Tibial nerve (tissue), 4 donors: ENCODE measurements around the gene PEX3. TPM values are rescaled to one million over a fixed set of nuclear protein-coding genes. Genes with fewer than 3 reads are reported as not detected.

Experiments
- DNase-seq, 2 donors: peaks; one replicate each; pipeline ENCODE4 v3.0.0-alpha.2; 2019; ENCODE audit warnings: low spot score in 2 of 2
- H3K27ac ChIP-seq, 4 donors: fragments of 200-600 bp; sonication (generic) in 3 of 4; one replicate each; pipeline ENCODE4 v1.5.1; 2017 to 2019; ENCODE audit warnings: mild to moderate bottlenecking in 1 of 4
- H3K27me3 ChIP-seq, 2 donors: fragments of 200-600 bp; sonication (generic) in 1 of 2; one replicate each; pipeline versions ENCODE4 v1.5.1 to v1.6.0; 2017 to 2019
- H3K36me3 ChIP-seq, 3 donors: fragments of 200-600 bp; sonication (generic); one replicate each; pipeline ENCODE4 v1.5.1; 2018 to 2019
- H3K4me1 ChIP-seq, 4 donors: fragments of 200-600 bp; sonication (generic) in 3 of 4; one replicate each; pipeline ENCODE4 v1.5.1; 2017 to 2019
- H3K4me3 ChIP-seq, 4 donors: fragments of 200-600 bp; sonication (generic) in 3 of 4; one replicate each; pipeline ENCODE4 v1.5.1; 2017 to 2019; ENCODE audit warnings: mild to moderate bottlenecking in 1 of 4, moderate library complexity in 1 of 4
- H3K9me3 ChIP-seq, 4 donors: fragments of 200-600 bp; sonication (generic) in 3 of 4; one replicate each; pipeline ENCODE4 v1.5.1; 2017 to 2019
- CTCF ChIP-seq, 5 experiments: fragments of 200-600 bp in 3 of 5; fragments of 450-650 bp in 2 of 5; sonication (generic) in 3 of 5; IDR thresholded peaks; one replicate each; pipeline ENCODE4 v1.5.1; 2016 to 2019; ENCODE audit warnings: antibody characterized with exemption in 5 of 5, mild to moderate bottlenecking in 3 of 5, moderate library complexity in 2 of 5
- EP300 ChIP-seq, 2 donors: sonication (generic); formaldehyde crosslinking; IDR thresholded peaks; one replicate each; pipeline ENCODE4 v1.6.1; 2017; ENCODE audit warnings: antibody characterized with exemption in 2 of 2, mild to moderate bottlenecking in 1 of 2
- POLR2A ChIP-seq, 2 donors: fragments of 450-650 bp; IDR thresholded peaks; one replicate each; pipeline ENCODE4 v1.6.1; 2017; ENCODE audit warnings: antibody characterized with exemption in 2 of 2, mild to moderate bottlenecking in 2 of 2, moderate library complexity in 2 of 2
- WGBS, 2 donors: methylation state at CpG; one replicate each; pipeline ENCODE4 v1.1.5; 2018; 5-methylcytosine and 5-hydroxymethylcytosine counted together
- total RNA-seq, 4 donors: library from RNA; depleted of rRNA; stranded (reverse); fragments of >200 nt; gene quantifications; one replicate each; pipeline ENCODE4 v1.1.0, GENCODE V29; 2016

The PEX3 gene
- total RNA-seq, 4 donors from 2014 or later: 9.0 to 20.6 (median 13.7) TPM

GRCh38 chr6:143490775-143491174, 40.2 kb downstream of the PEX3 start:
- TF ChIP-seq POLR2A (IDR thresholded peaks at IDR 0.05): no peak
- TF ChIP-seq CTCF (IDR thresholded peaks at IDR 0.05): no peak
- TF ChIP-seq EP300 (IDR thresholded peaks at IDR 0.05): no peak
- no peaks in the 10 kb centered on the region for H3K4me1 ChIP-seq
- DNase-seq: no peak
- no peak overlapping the region for H3K4me3 ChIP-seq
- H3K36me3 ChIP-seq: peaks cover 0 to 29% (median 0%) of the 10 kb centered on the region in 3 donors
- WGBS, 2 donors: 86 to 91% methylated on average over 8 of the region's 8 CpGs
- H3K9me3 ChIP-seq: no peaks in the 10 kb centered on the region
- H3K27ac ChIP-seq: no peak overlapping the region
- H3K27me3 ChIP-seq: no peaks in the 10 kb centered on the region

- no peak overlapping the region for H3K27ac ChIP-seq
- TF ChIP-seq CTCF (IDR thresholded peaks at IDR 0.05): no peak
- TF ChIP-seq EP300 (IDR thresholded peaks at IDR 0.05): no peak
- TF ChIP-seq POLR2A (IDR thresholded peaks at IDR 0.05): no peak
- no peak for DNase-seq
- H3K9me3 ChIP-seq: no peaks in the 10 kb centered on the region
- H3K4me1 ChIP-seq: no peaks in the 10 kb centered on the region
- 95 to 100% methylated on average over 1 of the region's 1 CpG for WGBS, 2 donors
- no peaks in the 10 kb centered on the region for H3K27me3 ChIP-seq
- no peak overlapping the region for H3K4me3 ChIP-seq
- H3K36me3 ChIP-seq: peaks cover 0 to 87% (median 0%) of the 10 kb centered on the region in 3 donors
Measured at GRCh38 chr6:143496974-143497373, 46.4 kb downstream of the PEX3 start.

GRCh38 chr6:143498428-143498827, 47.8 kb downstream of the PEX3 start:
- H3K4me1 ChIP-seq: no peaks in the 10 kb centered on the region
- WGBS, 2 donors: 74 to 85% methylated on average over 4 of the region's 4 CpGs
- H3K4me3 ChIP-seq: no peak overlapping the region
- H3K9me3 ChIP-seq: no peaks in the 10 kb centered on the region
- no peaks in the 10 kb centered on the region for H3K27me3 ChIP-seq
- TF ChIP-seq CTCF (IDR thresholded peaks at IDR 0.05) (no peak), EP300 (IDR thresholded peaks at IDR 0.05) (no peak), POLR2A (IDR thresholded peaks at IDR 0.05) (no peak)
- no peak for DNase-seq
- peaks cover 0 to 86% (median 0%) of the 10 kb centered on the region in 3 donors for H3K36me3 ChIP-seq
- no peak overlapping the region for H3K27ac ChIP-seq

DNA sequence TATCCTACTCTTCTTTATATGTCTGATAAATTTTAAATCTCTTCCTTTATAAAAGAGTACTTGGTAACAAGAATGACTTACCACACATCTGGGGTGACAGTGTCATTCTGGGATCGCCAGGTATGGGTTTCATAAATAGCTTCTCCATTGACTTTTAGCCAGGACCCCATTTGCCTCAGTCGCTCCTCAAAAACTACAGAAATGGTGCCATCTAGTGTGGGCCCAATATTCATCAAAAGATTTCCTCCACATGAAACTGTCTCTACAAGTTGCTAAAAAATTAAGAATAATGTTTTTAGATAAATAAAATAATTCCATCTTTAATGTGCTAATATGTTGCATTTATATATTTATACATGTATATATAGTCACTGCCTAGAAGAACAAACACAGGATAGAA, 51.2 kb downstream of the PEX3 start:
- Histone ChIP-seq H3K36me3 (peaks cover 0 to 81% (median 0%) of the 10 kb centered on the region in 3 donors), H3K4me1 (no peaks in the 10 kb centered on the region), H3K27ac (no peak overlapping the region), H3K9me3 (no peaks in the 10 kb centered on the region), H3K4me3 (no peak overlapping the region), H3K27me3 (no peaks in the 10 kb centered on the region)
- no peak for DNase-seq
- WGBS, 2 donors: 84 to 86% methylated on average over 2 of the region's 2 CpGs
- no peak for TF ChIP-seq CTCF (IDR thresholded peaks at IDR 0.05)
- no peak for TF ChIP-seq POLR2A (IDR thresholded peaks at IDR 0.05)
- no peak for TF ChIP-seq EP300 (IDR thresholded peaks at IDR 0.05)

- H3K36me3 ChIP-seq: peaks cover 0 to 64% (median 0%) of the 10 kb centered on the region in 3 donors
- peaks cover 0 to 13% (median 0%) of the 10 kb centered on the region in 4 donors for H3K4me1 ChIP-seq
- no peaks in the 10 kb centered on the region for H3K27me3 ChIP-seq
- no peak for TF ChIP-seq POLR2A (IDR thresholded peaks at IDR 0.05)
- no peak for TF ChIP-seq EP300 (IDR thresholded peaks at IDR 0.05)
- TF ChIP-seq CTCF (IDR thresholded peaks at IDR 0.05): no peak
- H3K9me3 ChIP-seq: no peaks in the 10 kb centered on the region
- no peak for DNase-seq
- H3K4me3 ChIP-seq: no peak overlapping the region
- H3K27ac ChIP-seq: no peak overlapping the region
- WGBS, 2 donors: 79 to 84% methylated on average over 1 of the region's 1 CpG
Measured at GRCh38 chr6:143504369-143504768, 53.8 kb downstream of the PEX3 start.
